ENCODE data around the gene ERG. TPM values are rescaled to one million over a fixed set of nuclear protein-coding genes. Genes with fewer than 3 reads are reported as not detected.
A peak's percentile ranks its signal among the peaks of the same experiment; 100 is the strongest.

ERG gene
- total and polyA plus RNA-seq, 12 donors: 9.5 to 30.5 (median 16.0) TPM

GRCh38 chr21:38413958-38414548 is 84.2 kb downstream of the ERG start:
- no peak for TF ChIP-seq CTCF (IDR thresholded peaks at IDR 0.05)
- 91 to 95% methylated on average over 3 of the region's 3 CpGs for WGBS, 2 donors

GRCh38 chr21:38410466-38410865 is 87.8 kb downstream of the ERG start:
- Histone ChIP-seq H3K9me3 (peaks cover 0 to 14% (median 0%) of the 10 kb centered on the region in 11 donors), H3K4me1 (peaks cover 0 to 13% (median 0%) of the 10 kb centered on the region in 9 donors), H3K4me3 (no peak overlapping the region), H3K27me3 (no peaks in the 10 kb centered on the region), H3K36me3 (peaks cover 0 to 6% (median 0%) of the 10 kb centered on the region in 9 donors), H3K27ac (peak overlapping the region in 1 of 10 donors; percentile 5)
- no peak for ATAC-seq
- TF ChIP-seq CTCF (IDR thresholded peaks at IDR 0.05): no peak
- 57 to 67% methylated on average over 1 of the region's 1 CpG for WGBS, 2 donors
- intact Hi-C loops (cut with DNase I): no loop called here
- DNase-seq: no peak

More at GRCh38 chr21:38413958-38414548, 84.2 kb downstream of the ERG start:
- intact Hi-C loops (cut with DNase I): no loop called here
- Histone ChIP-seq H3K27me3 (no peaks in the 10 kb centered on the region), H3K36me3 (peaks cover 0 to 23% (median 0%) of the 10 kb centered on the region in 9 donors), H3K4me1 (peaks cover 0 to 8% (median 0%) of the 10 kb centered on the region in 9 donors), H3K4me3 (no peak overlapping the region), H3K27ac (no peak overlapping the region), H3K9me3 (peaks cover 0 to 14% (median 0%) of the 10 kb centered on the region in 11 donors)
- ATAC-seq (no peak), DNase-seq (no peak)

GRCh38 chr21:38409907-38410306 is 88.4 kb downstream of the ERG start:
- intact Hi-C loops (cut with DNase I): loop anchor here in 2 of 10 donors (10.0 kb wide), 1 partner anchor 85 kb away; the partner anchor contains the start of gene ERG (in 2 of the 2)
- ATAC-seq: no peak
- WGBS, 2 donors: 57 to 68% methylated on average over 3 of the region's 3 CpGs

GRCh38 chr21:38404177-38404576 is 94.1 kb downstream of the ERG start:
- peaks cover 0 to 16% (median 5%) of the 10 kb centered on the region in 9 donors for H3K4me1 ChIP-seq
- intact Hi-C loops (cut with DNase I): loop anchor here in 2 of 10 donors (10.0 kb wide), 1 partner anchor 91 kb away; the partner anchor contains the start of gene ERG (in 2 of the 2)
- peaks cover 0 to 43% (median 0%) of the 10 kb centered on the region in 9 donors for H3K36me3 ChIP-seq
- 60 to 66% methylated on average over 9 of the region's 9 CpGs for WGBS, 2 donors
- no peak for ATAC-seq
- DNase-seq: no peak
- TF ChIP-seq CTCF (IDR thresholded peaks at IDR 0.05): peak in 1 of 9 donors; percentile 16
- H3K27me3 ChIP-seq: no peaks in the 10 kb centered on the region
- H3K27ac ChIP-seq: no peak overlapping the region
- H3K4me3 ChIP-seq: no peak overlapping the region
- no peaks in the 10 kb centered on the region for H3K9me3 ChIP-seq

More at GRCh38 chr21:38409907-38410306, 88.4 kb downstream of the ERG start:
- H3K4me3 ChIP-seq: no peak overlapping the region
- TF ChIP-seq CTCF (IDR thresholded peaks at IDR 0.05): no peak
- peaks cover 0 to 3% (median 0%) of the 10 kb centered on the region in 9 donors for H3K36me3 ChIP-seq
- H3K4me1 ChIP-seq: peaks cover 0 to 13% (median 1%) of the 10 kb centered on the region in 9 donors
- no peak for DNase-seq
- H3K27ac ChIP-seq: no peak overlapping the region
- H3K27me3 ChIP-seq: no peaks in the 10 kb centered on the region
- peaks cover 0 to 14% (median 0%) of the 10 kb centered on the region in 11 donors for H3K9me3 ChIP-seq

Data from heart right ventricle (tissue), 16 donors.